HG03135 (cell line): ENCODE data around the gene ZNF574.

ENCODE experiments used
- ATAC-seq: cut with Tn5 transposase; IDR thresholded peaks from one replicate; pipeline ENCODE4 v1.9.1; 2021; ENCODE audit warnings: mild to moderate bottlenecking, moderate library complexity; ENCODE audit not compliant: unreplicated experiment

ZNF574 gene

GRCh38 chr19:42078538-42079275 lies 2.7 kb downstream of the ZNF574 start:
- no peak for ATAC-seq

- ATAC-seq, result no peak
Observed at GRCh38 chr19:42079276-42079669, 3.3 kb downstream of the ZNF574 start.

DNA sequence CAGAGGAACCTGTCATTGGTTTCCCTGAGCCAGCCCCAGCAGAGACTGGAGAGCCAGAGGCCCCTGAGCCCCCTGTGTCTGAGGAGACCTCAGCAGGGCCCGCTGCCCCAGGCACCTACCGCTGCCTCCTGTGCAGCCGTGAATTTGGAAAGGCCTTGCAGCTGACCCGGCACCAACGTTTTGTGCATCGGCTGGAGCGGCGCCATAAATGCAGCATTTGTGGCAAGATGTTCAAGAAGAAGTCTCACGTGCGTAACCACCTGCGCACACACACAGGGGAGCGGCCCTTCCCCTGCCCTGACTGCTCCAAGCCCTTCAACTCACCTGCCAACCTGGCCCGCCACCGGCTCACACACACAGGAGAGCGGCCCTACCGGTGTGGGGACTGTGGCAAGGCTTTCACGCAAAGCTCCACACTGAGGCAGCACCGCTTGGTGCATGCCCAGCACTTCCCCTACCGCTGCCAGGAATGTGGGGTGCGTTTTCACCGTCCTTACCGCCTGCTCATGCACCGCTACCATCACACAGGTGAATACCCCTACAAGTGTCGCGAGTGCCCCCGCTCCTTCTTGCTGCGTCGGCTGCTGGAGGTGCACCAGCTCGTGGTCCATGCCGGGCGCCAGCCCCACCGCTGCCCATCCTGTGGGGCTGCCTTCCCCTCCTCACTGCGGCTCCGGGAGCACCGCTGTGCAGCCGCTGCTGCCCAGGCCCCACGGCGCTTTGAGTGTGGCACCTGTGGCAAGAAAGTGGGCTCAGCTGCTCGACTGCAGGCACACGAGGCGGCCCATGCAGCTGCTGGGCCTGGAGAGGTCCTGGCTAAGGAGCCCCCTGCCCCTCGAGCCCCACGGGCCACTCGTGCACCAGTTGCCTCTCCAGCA lies 4.2 kb downstream of the ZNF574 start:
- ATAC-seq, result no peak

DNA sequence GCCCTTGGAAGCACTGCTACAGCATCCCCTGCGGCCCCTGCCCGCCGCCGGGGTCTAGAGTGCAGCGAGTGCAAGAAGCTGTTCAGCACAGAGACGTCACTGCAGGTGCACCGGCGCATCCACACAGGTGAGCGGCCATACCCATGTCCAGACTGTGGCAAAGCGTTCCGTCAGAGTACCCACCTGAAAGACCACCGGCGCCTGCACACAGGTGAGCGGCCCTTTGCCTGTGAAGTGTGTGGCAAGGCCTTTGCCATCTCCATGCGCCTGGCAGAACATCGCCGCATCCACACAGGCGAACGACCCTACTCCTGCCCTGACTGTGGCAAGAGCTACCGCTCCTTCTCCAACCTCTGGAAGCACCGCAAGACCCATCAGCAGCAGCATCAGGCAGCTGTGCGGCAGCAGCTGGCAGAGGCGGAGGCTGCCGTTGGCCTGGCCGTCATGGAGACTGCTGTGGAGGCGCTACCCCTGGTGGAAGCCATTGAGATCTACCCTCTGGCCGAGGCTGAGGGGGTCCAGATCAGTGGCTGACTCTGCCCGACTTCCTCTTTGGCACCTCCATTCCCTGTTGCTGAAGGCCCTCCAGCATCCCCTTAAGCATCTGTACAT lies 4.9 kb downstream of the ZNF574 start:
- ATAC-seq, result no peak

DNA sequence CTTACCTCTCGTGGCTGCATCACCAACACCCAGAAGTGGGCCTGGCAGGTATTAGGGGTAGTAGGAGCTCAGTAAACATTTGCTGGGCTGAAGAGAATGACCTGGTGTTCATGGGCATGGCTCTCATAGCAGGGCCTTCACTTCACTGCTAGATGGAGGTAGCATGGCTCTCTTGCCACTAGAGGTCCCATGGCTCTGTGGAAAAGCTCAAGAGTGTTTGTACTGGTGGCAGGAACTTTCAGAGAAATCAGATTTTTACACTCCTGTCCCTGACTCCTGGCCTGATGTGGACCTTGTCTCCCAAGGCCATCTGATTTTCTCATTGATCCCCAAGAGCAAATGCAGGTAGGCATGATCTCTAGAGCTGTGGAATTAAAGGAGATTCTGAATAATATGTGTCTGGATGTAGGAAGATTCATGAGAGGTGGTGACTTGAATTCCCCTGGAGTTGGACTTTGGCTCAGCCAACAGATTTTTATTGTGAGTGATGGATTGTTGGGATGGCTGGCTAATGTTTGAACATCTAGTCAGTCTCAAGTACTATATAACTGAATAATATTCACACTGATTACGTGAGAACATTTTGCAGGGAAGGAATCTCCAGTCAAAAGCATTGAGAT lies 5.7 kb downstream of the ZNF574 start:
- ATAC-seq, result no peak

DNA sequence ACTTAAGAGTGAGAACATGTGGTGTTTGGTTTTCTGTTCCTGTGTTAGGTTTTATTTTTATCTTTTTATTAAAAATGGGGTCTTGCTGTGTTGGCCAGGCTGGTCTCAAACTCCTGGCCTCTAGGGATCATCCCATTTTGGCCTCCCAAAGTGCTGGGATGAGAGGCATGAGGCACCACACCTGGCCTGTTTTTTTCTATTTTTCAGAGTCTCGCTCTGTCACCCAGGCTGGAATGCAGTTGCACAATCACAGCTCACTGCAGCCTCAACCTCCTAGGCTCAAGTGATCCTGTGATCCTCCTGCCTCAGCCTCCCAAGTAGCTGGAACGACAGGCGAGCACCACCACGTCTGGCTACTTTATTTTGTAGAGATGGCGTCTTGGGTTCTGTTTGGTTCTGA lies 7.6 kb downstream of the ZNF574 start:
- no peak for ATAC-seq

DNA sequence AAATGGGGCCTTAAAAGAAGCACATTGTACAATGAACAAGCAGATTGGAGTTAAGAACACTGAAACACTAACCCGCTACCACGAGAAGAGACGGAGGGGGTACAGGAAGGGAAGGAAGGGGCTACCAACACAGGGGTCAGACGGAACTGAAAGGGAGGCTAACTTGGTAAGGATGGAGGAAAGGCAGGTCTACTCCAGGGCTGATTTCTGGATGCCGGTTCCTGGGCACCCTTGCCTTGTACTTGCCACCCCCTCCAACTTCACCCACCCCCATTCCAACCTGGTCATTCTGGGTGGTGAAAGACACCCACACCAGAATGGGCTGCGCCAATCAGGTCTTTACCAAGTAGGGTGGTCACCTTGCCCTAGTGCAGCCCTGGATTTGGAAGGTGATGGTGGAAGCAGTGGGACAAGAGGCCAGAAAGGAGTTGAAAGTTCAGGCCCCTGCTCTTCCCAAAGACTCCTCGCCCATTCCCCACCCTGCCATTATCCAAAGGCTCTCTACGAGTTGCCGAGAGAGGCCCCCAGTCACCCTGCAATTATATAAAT lies 10.3 kb downstream of the ZNF574 start:
- no peak for ATAC-seq

DNA sequence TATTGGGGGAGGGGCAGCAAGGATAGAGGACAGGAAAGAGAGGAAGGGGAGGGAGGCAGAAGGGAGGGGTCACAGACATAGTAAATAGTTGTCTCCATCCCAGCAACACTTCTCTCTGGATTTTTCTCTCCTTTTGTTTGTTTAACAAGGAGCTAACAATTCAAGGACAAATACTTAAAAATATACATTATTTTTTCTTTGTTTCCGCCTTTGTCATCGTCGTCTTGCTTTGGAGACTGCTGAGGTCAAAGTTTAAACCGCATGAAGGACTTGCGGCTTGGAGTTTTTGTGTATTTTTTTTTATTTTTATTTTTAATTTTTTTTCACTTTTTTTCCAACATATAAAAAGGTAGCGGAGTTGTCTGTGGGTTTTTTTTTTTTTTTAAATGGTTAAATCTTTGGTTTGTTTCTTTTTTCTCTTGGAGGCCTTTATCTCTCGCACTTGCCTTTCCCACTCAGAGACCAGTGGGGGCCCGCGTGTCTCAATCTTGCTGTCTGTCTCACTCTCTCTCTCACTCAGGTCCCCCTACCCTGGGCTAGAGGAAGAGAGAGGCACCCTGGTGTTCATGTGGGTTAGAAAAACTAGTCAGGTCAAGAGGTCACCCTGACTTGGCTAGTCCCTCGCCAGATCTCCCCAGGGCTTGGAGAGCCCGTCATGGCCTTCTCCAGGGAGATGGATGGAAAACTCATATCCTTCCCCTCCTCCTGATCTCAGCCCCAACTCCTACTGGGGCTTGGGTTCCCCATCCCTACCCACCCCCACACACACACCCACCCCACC lies 11.0 kb downstream of the ZNF574 start:
- no peak for ATAC-seq

DNA sequence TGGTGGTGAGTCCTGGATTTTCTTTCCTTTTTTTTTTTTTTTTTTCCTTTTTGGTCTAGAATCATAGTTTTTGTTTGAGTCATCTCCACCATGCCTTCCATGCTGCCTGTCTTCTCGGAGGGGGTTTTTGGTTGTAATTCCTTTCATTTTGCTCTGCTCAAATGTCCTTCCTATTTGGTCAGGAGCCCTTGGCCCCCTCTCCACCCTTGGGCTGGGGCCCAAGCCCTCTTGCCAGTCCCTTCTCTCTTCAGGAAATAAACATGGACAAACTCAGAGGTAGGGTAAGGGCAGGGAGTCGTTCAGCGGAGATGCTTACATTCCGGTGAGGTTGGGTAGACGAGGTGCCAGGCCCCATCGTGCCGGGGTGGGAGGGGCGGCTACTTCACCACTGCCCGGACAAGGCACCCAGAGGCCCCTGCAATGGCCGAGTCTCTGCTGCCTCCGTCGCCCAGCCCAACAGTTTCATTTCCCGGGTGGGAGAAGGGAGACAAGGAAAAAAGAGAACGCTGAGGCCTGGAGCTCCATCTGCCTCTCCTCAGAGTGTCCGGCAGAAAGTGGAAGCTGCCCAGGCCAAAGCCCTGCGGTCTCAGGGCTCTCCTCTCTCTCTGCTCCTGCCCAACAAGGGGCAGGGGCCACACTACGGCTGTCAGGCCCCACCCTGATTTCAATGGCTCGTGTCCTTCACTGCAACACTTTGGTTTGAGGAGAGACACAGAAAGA lies 12.7 kb downstream of the ZNF574 start:
- no peak for ATAC-seq

DNA sequence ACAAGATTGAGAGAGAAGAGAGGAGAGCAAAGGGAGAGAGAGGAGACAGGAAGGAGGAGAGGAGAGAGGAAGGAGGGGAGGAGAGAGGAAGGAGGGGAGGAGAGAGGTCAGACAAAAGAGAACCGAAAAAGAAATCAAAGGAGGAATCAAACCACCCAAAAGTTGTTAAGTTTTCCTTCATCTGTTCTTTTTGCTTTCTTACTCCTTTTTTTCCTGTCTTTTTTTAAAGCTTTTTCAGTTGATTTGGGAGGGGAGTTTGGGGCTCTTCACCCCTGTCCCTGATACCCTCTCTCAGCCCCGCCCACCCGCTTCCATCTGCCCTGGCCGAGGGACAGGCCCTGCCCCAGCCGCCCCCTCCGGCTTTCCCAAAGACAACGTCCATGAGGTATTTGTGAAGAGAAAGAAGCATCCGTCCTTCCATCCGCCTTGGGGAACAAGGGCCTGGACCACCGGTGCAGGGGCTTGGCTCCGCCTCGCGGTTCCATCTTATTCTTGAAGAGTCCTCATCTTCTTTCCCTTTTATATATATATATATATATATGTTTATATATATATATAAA lies 13.3 kb downstream of the ZNF574 start:
- no peak for ATAC-seq

DNA sequence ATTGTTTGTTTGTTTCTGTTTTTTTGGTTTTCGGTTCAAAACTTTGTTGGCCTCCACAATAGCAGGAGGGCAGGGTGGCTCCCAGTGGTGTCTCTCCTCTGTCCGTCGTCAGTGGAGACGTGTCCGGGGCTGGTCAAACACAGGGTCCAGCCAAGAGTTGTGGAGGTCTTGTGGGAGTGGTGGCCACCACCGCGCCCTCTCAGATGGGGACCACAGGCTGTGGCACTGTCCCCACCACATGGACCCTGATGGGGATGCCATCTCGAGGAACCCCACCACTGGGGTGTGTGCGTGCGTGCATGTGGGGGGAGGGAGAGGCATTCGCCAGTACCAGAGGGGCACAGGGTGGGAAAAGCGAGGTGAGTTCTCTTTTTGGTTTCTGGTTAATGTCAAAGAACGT lies 13.8 kb downstream of the ZNF574 start:
- no peak for ATAC-seq

DNA sequence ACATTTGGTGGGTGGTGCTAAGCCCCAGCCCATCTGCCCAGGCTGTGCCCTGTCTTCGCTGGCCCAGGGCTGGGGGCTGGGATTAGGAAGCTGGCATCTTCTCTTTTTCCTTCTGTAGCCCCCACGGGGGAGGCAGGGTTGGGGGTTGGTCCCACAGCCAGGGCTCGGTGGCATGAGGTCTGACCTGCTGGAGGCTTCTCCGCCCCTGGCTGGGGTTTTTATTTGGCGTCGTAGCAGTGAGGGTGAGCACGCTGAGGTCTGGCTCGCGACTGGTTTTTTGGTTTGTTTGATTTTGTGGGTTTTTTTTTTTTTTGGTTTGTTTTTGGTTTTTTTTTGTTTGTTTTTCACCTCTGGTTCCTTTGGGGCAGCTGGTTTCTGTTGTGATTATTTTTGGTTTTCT lies 14.7 kb downstream of the ZNF574 start:
- no peak for ATAC-seq

- no peak for ATAC-seq
Observed at GRCh38 chr19:42091300-42091699, 15.3 kb downstream of the ZNF574 start.

GRCh38 chr19:42091742-42092141 lies 15.8 kb downstream of the ZNF574 start:
- ATAC-seq, result no peak

- ATAC-seq, result no peak
Observed at GRCh38 chr19:42092350-42092749, 16.4 kb downstream of the ZNF574 start.

GRCh38 chr19:42093505-42093904 lies 17.5 kb downstream of the ZNF574 start:
- no peak for ATAC-seq

DNA sequence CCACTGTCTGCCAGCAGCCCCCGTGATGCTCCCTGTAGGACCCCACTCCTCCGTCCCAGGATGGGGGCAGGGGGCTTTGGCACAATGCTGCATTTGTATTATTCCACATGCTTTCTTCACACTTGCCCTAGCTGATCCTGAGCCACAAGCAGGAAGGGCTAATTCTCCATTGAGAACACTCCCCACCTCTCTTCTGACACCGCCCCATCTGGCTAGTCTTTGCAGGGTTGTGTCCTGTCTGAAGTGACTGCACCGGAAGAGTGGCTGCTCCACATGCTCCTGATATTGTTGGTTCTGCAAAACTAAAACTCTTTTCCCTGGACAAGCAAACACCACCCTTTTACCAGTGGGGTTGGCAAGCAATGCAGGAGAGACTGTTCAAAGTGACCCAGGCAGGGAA lies 18.0 kb downstream of the ZNF574 start:
- ATAC-seq, result no peak

DNA sequence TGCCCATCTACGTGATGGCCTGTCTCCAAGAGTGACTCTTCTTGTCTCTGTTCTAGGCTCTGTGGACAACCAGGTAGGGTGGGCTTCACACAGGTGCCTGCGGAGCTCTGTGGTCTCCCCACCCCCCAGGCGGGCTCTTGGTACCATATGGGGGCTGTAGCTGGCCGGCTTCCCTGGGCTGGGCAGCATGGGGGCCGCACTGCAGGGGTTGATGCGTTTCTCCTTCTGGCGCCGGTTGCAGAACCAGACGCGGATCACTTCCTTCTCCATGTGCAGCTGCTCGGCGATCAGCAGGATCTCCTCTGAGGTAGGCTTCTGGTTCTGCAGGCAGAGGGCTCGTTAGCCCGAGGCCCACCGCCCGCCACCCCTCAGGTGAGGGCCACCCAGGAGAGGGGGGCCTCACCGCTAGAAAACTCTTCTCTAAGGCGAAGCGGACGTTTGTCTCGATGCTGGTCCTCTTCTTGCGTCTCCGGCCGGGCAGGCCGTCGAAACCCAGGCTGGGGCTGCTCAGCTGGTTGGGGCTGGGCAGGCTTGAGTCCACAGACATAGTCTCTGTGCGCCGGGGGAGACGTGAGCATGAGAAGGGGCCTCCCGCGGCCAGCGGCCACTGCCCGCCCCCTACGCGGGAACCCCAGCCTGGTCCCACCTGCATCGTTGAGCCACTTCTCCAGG lies 19.3 kb downstream of the ZNF574 start:
- ATAC-seq, result no peak

GRCh38 chr19:42095814-42096230 lies 19.9 kb downstream of the ZNF574 start:
- ATAC-seq, result no peak
